GM23248 (cell line): ENCODE measurements around the gene MRGPRX2. TPM values are rescaled to one million over a fixed set of nuclear protein-coding genes. Genes with fewer than 3 reads are reported as not detected.

Experiments used
- DNase-seq: peaks from one replicate; pipeline ENCODE4 v3.0.0-alpha.2; 2015
- H2AFZ ChIP-seq: fragments of 200-600 bp; sonication (generic); 2 replicates; pipeline ENCODE4 v1.6.1; 2016; ENCODE audit warnings: antibody characterized with exemption
- H3F3A ChIP-seq: fragments of 200-600 bp; sonication (generic); 2 replicates; pipeline ENCODE4 v1.6.1; 2016; ENCODE audit warnings: mild to moderate bottlenecking, antibody characterized with exemption, mixed run types; ENCODE audit not compliant: insufficient read depth
- H3K27ac ChIP-seq: fragments of 200-600 bp; sonication (generic); 2 replicates; pipeline ENCODE4 v1.5.1; 2016; ENCODE audit warnings: mild to moderate bottlenecking
- H3K27me3 ChIP-seq: fragments of 200-600 bp; sonication (generic); replicated peaks from 2 replicates; pipeline ENCODE4 v1.6.1; 2016; ENCODE audit warnings: mild to moderate bottlenecking; ENCODE audit not compliant: insufficient read depth
- H3K36me3 ChIP-seq: fragments of 200-600 bp; sonication (generic); 2 replicates; pipeline ENCODE4 v1.6.1; 2016; ENCODE audit warnings: low read depth, mild to moderate bottlenecking
- H3K4me1 ChIP-seq: fragments of 200-600 bp; sonication (generic); 2 replicates; pipeline ENCODE4 v1.6.1; 2016; ENCODE audit warnings: mild to moderate bottlenecking; ENCODE audit not compliant: insufficient read depth
- H3K4me2 ChIP-seq: fragments of 200-600 bp; sonication (generic); one replicate; pipeline ENCODE4 v1.6.1; 2016; ENCODE audit warnings: mild to moderate bottlenecking; ENCODE audit not compliant: unreplicated experiment
- H3K4me3 ChIP-seq: fragments of 200-600 bp; sonication (generic); 2 replicates; pipeline ENCODE4 v1.5.1; 2016; ENCODE audit warnings: mild to moderate bottlenecking
- H3K79me2 ChIP-seq: fragments of 200-600 bp; sonication (generic); 2 replicates; pipeline ENCODE4 v1.6.1; 2016; ENCODE audit warnings: mild to moderate bottlenecking; ENCODE audit not compliant: insufficient read depth
- H3K9ac ChIP-seq: fragments of 200-600 bp; sonication (generic); 2 replicates; pipeline ENCODE4 v1.6.1; 2016; ENCODE audit warnings: mild to moderate bottlenecking
- H3K9me2 ChIP-seq: fragments of 200-600 bp; sonication (generic); 2 replicates; pipeline ENCODE4 v1.6.1; 2016; ENCODE audit warnings: mixed run types, mild to moderate bottlenecking, moderate library complexity; ENCODE audit not compliant: insufficient read depth
- H3K9me3 ChIP-seq: fragments of 200-600 bp; sonication (generic); one replicate; pipeline ENCODE4 v1.6.1; 2017; ENCODE audit warnings: low read depth
- H4K20me1 ChIP-seq: fragments of 200-600 bp; sonication (generic); 2 replicates; pipeline ENCODE4 v1.6.0; 2016; ENCODE audit not compliant: insufficient read depth
- EZH2 ChIP-seq: fragments of 200-600 bp; sonication (generic); IDR thresholded peaks from 2 replicates; pipeline ENCODE4 v1.6.1; 2018; ENCODE audit warnings: antibody characterized with exemption, mild to moderate bottlenecking; ENCODE audit not compliant: insufficient read depth, poor library complexity, severe bottlenecking
- EZH2phosphoT487 ChIP-seq: fragments of 200-600 bp; sonication (generic); IDR thresholded peaks from 2 replicates; pipeline ENCODE4 v1.6.1; 2018; ENCODE audit warnings: antibody characterized with exemption, moderate library complexity, mild to moderate bottlenecking, low read depth; ENCODE audit not compliant: insufficient read depth
- WGBS, 2 experiments: methylation state at CpG; one replicate each; pipeline ENCODE4 v1.1.6; 2015 to 2017; ENCODE audit warnings: low lambda C conversion rate in 2 of 2, low coverage in 1 of 2; ENCODE audit errors: missing lambda C conversion rate in 2 of 2; 5-methylcytosine and 5-hydroxymethylcytosine counted together
- in situ Hi-C: fragments of 300-500 bp; cut with MboI; formaldehyde crosslinking; loops from 2 replicates; pipeline ENCODE4 v1.15.0; 2020
- polyA plus RNA-seq: library from polyadenylated mRNA; unstranded; fragments of >200 nt; fragmentation: Nextera tagmentation; extraction: Ambion mirVana; gene quantifications from 2 replicates; pipeline ENCODE4 v1.2.1, GENCODE V29; 2016
- total RNA-seq: library from RNA; depleted of rRNA; stranded (reverse); fragments of >200 nt; shearing (Covaris generic); gene quantifications from 2 replicates; pipeline ENCODE4 v1.2.3, GENCODE V29; 2014

MRGPRX2 gene
- total and polyA plus RNA-seq, 2 experiments from 2014 or later, result not detected

- H2AFZ ChIP-seq, result no peak overlapping the region
- no peak for TF ChIP-seq EZH2phosphoT487
- TF ChIP-seq EZH2, result no peak
- H3K4me2 ChIP-seq, result no peak overlapping the region
- H3K4me3 ChIP-seq, result no peak overlapping the region
- no peaks in the 10 kb centered on the region for H3K4me1 ChIP-seq
- no peak overlapping the region for H3K9ac ChIP-seq
- in situ Hi-C loops, result no loop called here
- no peak for DNase-seq
- H3K36me3 ChIP-seq, result no peaks in the 10 kb centered on the region
- H4K20me1 ChIP-seq, result no peaks in the 10 kb centered on the region
- H3F3A ChIP-seq, result no peaks in the 10 kb centered on the region
- H3K27ac ChIP-seq, result no peak overlapping the region
- 28 to 32% methylated on average over 4 of the region's 4 CpGs for WGBS, 2 experiments
- no peaks in the 10 kb centered on the region for H3K79me2 ChIP-seq
- peaks cover 75% of the 10 kb centered on the region for H3K27me3 ChIP-seq
- H3K9me3 ChIP-seq, result no peaks in the 10 kb centered on the region
- H3K9me2 ChIP-seq, result no peaks in the 10 kb centered on the region
Measured at GRCh38 chr11:19101796-19102520, 41.4 kb upstream of the MRGPRX2 start.

GRCh38 chr11:19100885-19101284 is 40.4 kb upstream of the MRGPRX2 start:
- Histone ChIP-seq H2AFZ (no peak overlapping the region), H3K36me3 (no peaks in the 10 kb centered on the region), H3K9me2 (no peaks in the 10 kb centered on the region), H3K79me2 (no peaks in the 10 kb centered on the region), H3K27me3 (peaks cover 80% of the 10 kb centered on the region), H3K9ac (no peak overlapping the region), H3K9me3 (no peaks in the 10 kb centered on the region), H3K27ac (no peak overlapping the region), H3K4me3 (no peak overlapping the region), H3K4me1 (no peaks in the 10 kb centered on the region), H3F3A (no peaks in the 10 kb centered on the region), H4K20me1 (no peaks in the 10 kb centered on the region), H3K4me2 (no peak overlapping the region)
- DNase-seq, result no peak
- 41 to 42% methylated on average over 4 of the region's 4 CpGs for WGBS, 2 experiments
- in situ Hi-C loops, result no loop called here
- no peak for TF ChIP-seq EZH2
- no peak for TF ChIP-seq EZH2phosphoT487

- in situ Hi-C loops, result no loop called here
- peaks cover 64% of the 10 kb centered on the region for H3K27me3 ChIP-seq
- no peaks in the 10 kb centered on the region for H3K79me2 ChIP-seq
Measured at GRCh38 chr11:19099093-19099492, 38.6 kb upstream of the MRGPRX2 start.

GRCh38 chr11:19094859-19095258 is 34.3 kb upstream of the MRGPRX2 start:
- Histone ChIP-seq H3K4me1 (peaks cover 5% of the 10 kb centered on the region; the same call in 1 of the 2 replicates), H3K4me3 (no peak overlapping the region), H3K27ac (no peak overlapping the region), H3K4me2 (no peak overlapping the region), H4K20me1 (no peaks in the 10 kb centered on the region), H3K9me3 (no peaks in the 10 kb centered on the region), H2AFZ (no peak overlapping the region), H3K27me3 (peaks cover 32% of the 10 kb centered on the region), H3K9ac (no peak overlapping the region), H3K36me3 (no peaks in the 10 kb centered on the region), H3F3A (no peaks in the 10 kb centered on the region), H3K79me2 (no peaks in the 10 kb centered on the region), H3K9me2 (no peaks in the 10 kb centered on the region)
- no peak for DNase-seq
- 12 to 19% methylated on average over 2 of the region's 2 CpGs for WGBS, 2 experiments
- TF ChIP-seq EZH2, result no peak
- TF ChIP-seq EZH2phosphoT487, result no peak
- in situ Hi-C loops, result no loop called here

More at GRCh38 chr11:19099093-19099492, 38.6 kb upstream of the MRGPRX2 start:
- Histone ChIP-seq H3K4me2 (no peak overlapping the region), H3K9me3 (no peaks in the 10 kb centered on the region), H3F3A (no peaks in the 10 kb centered on the region), H3K9me2 (no peaks in the 10 kb centered on the region), H3K4me1 (peaks cover under 1% of the 10 kb centered on the region; the same call in 1 of the 2 replicates), H3K9ac (no peak overlapping the region), H3K36me3 (no peaks in the 10 kb centered on the region), H3K4me3 (no peak overlapping the region), H3K27ac (no peak overlapping the region), H4K20me1 (no peaks in the 10 kb centered on the region), H2AFZ (no peak overlapping the region)
- 55 to 56% methylated on average over 3 of the region's 3 CpGs for WGBS, 2 experiments
- TF ChIP-seq EZH2phosphoT487, result no peak
- no peak for TF ChIP-seq EZH2
- no peak for DNase-seq
